Vagina (tissue), 2 donors: Measurements from ENCODE around the gene NDUFA6. TPM values are rescaled to one million over a fixed set of nuclear protein-coding genes. Genes with fewer than 3 reads are reported as not detected.

Experiments
- DNase-seq, 2 donors: peaks; one replicate each; pipeline ENCODE4 v3.0.0-alpha.2; 2017; ENCODE audit errors: extremely low spot score in 2 of 2
- H3K27ac ChIP-seq: fragments of 200-600 bp; sonication (generic); one replicate; pipeline ENCODE4 v1.5.1; 2019
- H3K27me3 ChIP-seq: fragments of 200-600 bp; sonication (generic); one replicate; pipeline ENCODE4 v1.5.1; 2019
- H3K36me3 ChIP-seq, 2 donors: fragments of 200-600 bp; sonication (generic); one replicate each; pipeline ENCODE4 v1.5.1; 2017 to 2019
- H3K4me1 ChIP-seq: fragments of 200-600 bp; sonication (generic); one replicate; pipeline ENCODE4 v1.5.1; 2019
- H3K4me3 ChIP-seq, 2 donors: fragments of 200-600 bp; sonication (generic); 1 replicate in 1 of 2; 2 replicates in 1 of 2; pipeline ENCODE4 v1.5.1; 2016 to 2019
- H3K9me3 ChIP-seq: fragments of 200-600 bp; sonication (generic); one replicate; pipeline ENCODE4 v1.5.1; 2019
- POLR2A ChIP-seq, 2 donors: fragments of 450-650 bp; IDR thresholded peaks; one replicate each; pipeline ENCODE4 v1.6.1; 2017; ENCODE audit warnings: antibody characterized with exemption in 2 of 2, mild to moderate bottlenecking in 2 of 2, moderate library complexity in 2 of 2
- POLR2AphosphoS5 ChIP-seq, 2 donors: sonication (generic); formaldehyde crosslinking; IDR thresholded peaks; one replicate each; pipeline ENCODE4 v1.9.0; 2017; ENCODE audit warnings: antibody characterized with exemption in 2 of 2, mild to moderate bottlenecking in 2 of 2, low read depth in 1 of 2; ENCODE audit not compliant: insufficient read depth in 1 of 2
- intact Hi-C: fragments of 100-400 bp; cut with DNase I; formaldehyde crosslinking; loops from one replicate; pipeline ENCODE4 v1.15.1; 2023
- total RNA-seq: library from RNA; depleted of rRNA; stranded (reverse); fragments of >200 nt; gene quantifications from one replicate; pipeline ENCODE4 v1.2.3, GENCODE V29; 2016
- TF ChIP-seq, protein P1 (sequence below), 3 experiments: fragments of 450-650 bp in 2 of 3; fragments of 200-600 bp in 1 of 3; sonication (generic) in 1 of 3; IDR thresholded peaks; one replicate each; pipeline ENCODE4 v1.5.1; 2017 to 2019; ENCODE audit warnings: antibody characterized with exemption in 3 of 3, mild to moderate bottlenecking in 2 of 3, moderate library complexity in 2 of 3

NDUFA6 gene
- total RNA-seq, 1 donor from 2014 or later = 42.0 TPM

DNA sequence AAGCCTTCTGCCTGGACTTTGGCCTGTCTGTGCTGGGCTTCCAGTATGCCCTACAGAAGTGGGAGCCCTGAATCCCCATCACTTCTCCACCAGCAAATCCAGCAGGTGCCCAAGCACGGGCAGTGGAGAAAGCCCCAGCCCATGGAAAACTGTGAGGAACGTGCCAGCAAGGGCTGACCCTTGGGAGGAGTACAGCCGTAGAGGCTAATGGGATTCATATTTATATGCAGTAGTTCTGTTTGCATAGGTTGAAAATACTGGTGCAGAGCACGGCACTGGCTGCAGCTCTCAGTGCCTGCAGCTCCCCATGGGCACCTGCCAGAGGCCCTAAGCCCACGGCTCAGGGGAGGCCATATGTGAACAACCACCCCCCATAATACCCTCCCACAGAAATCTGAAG is 30.1 kb downstream of the NDUFA6 start:
- Histone ChIP-seq H3K9me3 (no peaks in the 10 kb centered on the region), H3K27me3 (no peaks in the 10 kb centered on the region), H3K27ac (no peak overlapping the region), H3K4me3 (no peak overlapping the region), H3K36me3 (peaks cover 0 to 57% of the 10 kb centered on the region in 2 donors), H3K4me1 (no peaks in the 10 kb centered on the region)
- TF ChIP-seq, protein P1, sequence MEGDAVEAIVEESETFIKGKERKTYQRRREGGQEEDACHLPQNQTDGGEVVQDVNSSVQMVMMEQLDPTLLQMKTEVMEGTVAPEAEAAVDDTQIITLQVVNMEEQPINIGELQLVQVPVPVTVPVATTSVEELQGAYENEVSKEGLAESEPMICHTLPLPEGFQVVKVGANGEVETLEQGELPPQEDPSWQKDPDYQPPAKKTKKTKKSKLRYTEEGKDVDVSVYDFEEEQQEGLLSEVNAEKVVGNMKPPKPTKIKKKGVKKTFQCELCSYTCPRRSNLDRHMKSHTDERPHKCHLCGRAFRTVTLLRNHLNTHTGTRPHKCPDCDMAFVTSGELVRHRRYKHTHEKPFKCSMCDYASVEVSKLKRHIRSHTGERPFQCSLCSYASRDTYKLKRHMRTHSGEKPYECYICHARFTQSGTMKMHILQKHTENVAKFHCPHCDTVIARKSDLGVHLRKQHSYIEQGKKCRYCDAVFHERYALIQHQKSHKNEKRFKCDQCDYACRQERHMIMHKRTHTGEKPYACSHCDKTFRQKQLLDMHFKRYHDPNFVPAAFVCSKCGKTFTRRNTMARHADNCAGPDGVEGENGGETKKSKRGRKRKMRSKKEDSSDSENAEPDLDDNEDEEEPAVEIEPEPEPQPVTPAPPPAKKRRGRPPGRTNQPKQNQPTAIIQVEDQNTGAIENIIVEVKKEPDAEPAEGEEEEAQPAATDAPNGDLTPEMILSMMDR (IDR thresholded peaks at IDR 0.05) = no peak
- TF ChIP-seq POLR2AphosphoS5 (IDR thresholded peaks at IDR 0.05; ENCODE audit: insufficient read depth in 1 of 2, low read depth in 1 of 2) = no peak
- no peak for TF ChIP-seq POLR2A (IDR thresholded peaks at IDR 0.05)
- no peak for DNase-seq
- intact Hi-C loops = no loop called here

DNA sequence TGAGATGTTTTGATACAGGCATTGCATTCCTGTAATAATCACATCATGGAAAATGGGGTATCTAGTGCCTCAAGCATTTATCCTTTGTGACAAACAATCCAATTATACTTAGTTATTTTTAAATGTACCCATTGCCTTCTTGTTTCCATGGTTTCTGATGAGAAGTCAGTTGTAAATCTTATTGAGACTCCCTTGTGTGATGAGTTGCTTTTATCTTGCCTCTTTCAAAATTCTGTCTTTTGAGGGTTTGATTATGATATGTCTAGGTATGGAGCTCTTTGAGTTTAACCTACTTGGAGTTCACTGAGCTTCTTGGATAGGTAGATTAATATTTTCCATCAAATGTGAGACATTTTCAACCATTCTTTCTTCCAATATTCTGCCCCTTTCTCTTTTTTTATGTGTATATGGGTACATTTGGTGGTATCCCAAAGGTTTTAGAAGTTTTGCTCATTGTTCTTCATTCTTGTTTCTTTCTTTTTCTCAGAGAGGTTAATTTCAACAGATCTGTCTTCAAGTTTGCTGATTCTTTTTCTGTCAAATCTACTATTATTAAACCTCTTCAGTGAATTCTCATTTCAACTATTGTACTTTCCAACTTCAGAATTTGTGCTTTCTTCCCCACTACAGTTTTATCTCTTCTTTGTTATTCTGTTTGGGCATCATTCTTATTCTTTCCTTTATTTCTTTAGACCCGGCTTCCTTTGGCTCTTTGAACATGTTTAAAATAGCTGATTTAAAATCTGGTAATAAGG is 33.6 kb downstream of the NDUFA6 start:
- Histone ChIP-seq H3K36me3 (peaks cover 0 to 30% of the 10 kb centered on the region in 2 donors), H3K27ac (no peak overlapping the region), H3K4me1 (no peaks in the 10 kb centered on the region), H3K4me3 (no peak overlapping the region), H3K9me3 (no peaks in the 10 kb centered on the region), H3K27me3 (no peaks in the 10 kb centered on the region)
- DNase-seq = no peak
- intact Hi-C loops = no loop called here
- TF ChIP-seq POLR2A (IDR thresholded peaks at IDR 0.05) (no peak), POLR2AphosphoS5 (IDR thresholded peaks at IDR 0.05; ENCODE audit: insufficient read depth in 1 of 2, low read depth in 1 of 2) (no peak)
- TF ChIP-seq, protein P1 (IDR thresholded peaks at IDR 0.05) = no peak

DNA sequence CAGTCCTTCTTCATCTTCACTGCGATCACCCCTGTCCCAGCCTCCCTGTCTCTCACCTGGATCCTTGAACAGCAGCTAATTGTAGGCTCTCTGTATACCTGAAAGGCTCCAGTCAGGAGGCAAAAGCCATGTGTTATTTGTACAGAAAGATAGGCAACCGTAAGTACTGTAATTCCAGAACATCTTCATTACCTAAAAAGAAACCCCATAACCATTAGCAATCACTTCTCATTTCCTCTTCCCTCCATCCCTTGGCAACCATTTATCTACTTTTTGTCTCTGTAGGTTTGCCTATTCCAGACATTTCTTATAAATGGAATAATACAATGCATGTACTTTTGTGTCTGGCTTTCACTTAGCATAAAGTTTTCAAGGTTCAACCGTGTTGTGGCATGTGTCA is 37.8 kb downstream of the NDUFA6 start:
- Histone ChIP-seq H3K9me3 (no peaks in the 10 kb centered on the region), H3K36me3 (no peaks in the 10 kb centered on the region), H3K27me3 (no peaks in the 10 kb centered on the region), H3K4me1 (no peaks in the 10 kb centered on the region), H3K4me3 (no peak overlapping the region), H3K27ac (no peak overlapping the region)
- no peak for DNase-seq
- TF ChIP-seq, protein P1 (IDR thresholded peaks at IDR 0.05) = no peak
- TF ChIP-seq POLR2A (IDR thresholded peaks at IDR 0.05) (no peak), POLR2AphosphoS5 (IDR thresholded peaks at IDR 0.05; ENCODE audit: insufficient read depth in 1 of 2, low read depth in 1 of 2) (no peak)
- intact Hi-C loops = no loop called here

DNA sequence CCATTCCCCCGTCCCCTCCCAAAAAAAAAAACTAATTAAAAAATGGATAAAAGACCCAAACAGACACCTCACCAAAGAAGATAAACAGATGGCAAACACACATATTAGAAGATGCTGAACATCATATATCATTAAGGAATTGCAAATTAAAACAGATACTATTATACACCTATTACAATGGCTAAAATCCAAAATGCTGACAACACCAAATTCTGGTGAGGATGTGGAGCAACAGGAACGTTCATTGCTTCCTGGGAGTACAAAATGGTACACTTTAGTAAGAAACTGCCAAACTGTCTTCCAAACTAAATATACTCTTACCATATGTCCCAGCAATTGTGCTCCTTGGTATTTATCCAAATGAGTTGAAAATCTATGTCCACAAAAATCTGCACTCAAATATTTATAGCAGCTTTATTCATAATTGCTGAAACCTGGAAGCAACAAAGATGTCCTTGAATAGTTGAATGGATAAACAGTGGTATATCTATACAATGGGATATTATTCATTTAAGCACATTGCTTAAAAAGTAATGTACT is 39.9 kb downstream of the NDUFA6 start:
- Histone ChIP-seq H3K4me3 (no peak overlapping the region), H3K36me3 (no peaks in the 10 kb centered on the region), H3K4me1 (no peaks in the 10 kb centered on the region), H3K9me3 (no peaks in the 10 kb centered on the region), H3K27ac (no peak overlapping the region), H3K27me3 (no peaks in the 10 kb centered on the region)
- TF ChIP-seq POLR2A (IDR thresholded peaks at IDR 0.05) = no peak
- no peak for TF ChIP-seq POLR2AphosphoS5 (IDR thresholded peaks at IDR 0.05; ENCODE audit: insufficient read depth in 1 of 2, low read depth in 1 of 2)
- TF ChIP-seq, protein P1 (IDR thresholded peaks at IDR 0.05) = no peak
- intact Hi-C loops = no loop called here
- DNase-seq = no peak

DNA sequence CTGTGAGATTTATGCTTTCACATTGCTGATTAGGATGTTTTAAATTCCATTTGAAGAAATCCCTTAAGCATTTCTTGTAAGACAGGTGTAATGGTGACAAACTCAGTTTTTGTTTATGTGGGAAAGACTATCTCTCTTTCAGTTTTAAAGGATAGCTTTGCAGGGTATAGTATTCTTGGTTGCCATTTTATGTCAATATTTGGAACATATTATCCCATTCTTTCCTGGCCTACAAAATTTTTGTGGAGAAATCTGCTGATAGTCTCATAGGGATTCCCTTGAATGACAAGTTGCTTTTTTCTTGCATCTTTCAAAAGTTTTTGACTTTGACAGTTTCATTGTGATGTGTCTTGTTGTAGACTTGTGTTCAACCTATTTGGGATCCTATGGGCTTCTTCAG is 48.8 kb downstream of the NDUFA6 start:
- H3K4me1 ChIP-seq = no peaks in the 10 kb centered on the region
- H3K27ac ChIP-seq = no peak overlapping the region
- H3K9me3 ChIP-seq = peaks cover 6% of the 10 kb centered on the region
- H3K36me3 ChIP-seq = no peaks in the 10 kb centered on the region
- TF ChIP-seq, protein P1 (IDR thresholded peaks at IDR 0.05) = no peak
- TF ChIP-seq POLR2A (IDR thresholded peaks at IDR 0.05) = no peak
- no peak for TF ChIP-seq POLR2AphosphoS5 (IDR thresholded peaks at IDR 0.05; ENCODE audit: insufficient read depth in 1 of 2, low read depth in 1 of 2)
- intact Hi-C loops = no loop called here
- no peak overlapping the region for H3K4me3 ChIP-seq
- DNase-seq = no peak
- H3K27me3 ChIP-seq = no peaks in the 10 kb centered on the region
